Measurements from ENCODE around the gene DLGAP1.

DNA sequence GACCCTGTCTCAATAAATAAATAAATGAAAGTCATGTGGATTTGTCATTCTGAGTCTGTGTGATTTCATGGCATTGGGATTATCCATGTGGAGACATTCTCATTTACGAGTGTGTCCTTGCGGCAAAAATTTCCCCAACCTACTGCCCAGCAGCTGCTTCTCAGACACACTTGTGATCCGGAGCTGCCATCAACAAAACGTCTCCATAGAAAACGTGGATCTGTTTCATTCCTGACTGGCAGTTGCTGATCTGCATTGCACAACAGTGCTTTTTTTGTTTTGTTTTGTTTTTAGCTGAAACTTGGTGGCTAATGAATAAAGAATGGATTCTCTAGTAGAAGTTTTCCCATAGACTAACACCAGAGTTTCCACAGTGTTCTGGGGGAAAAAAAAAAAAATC, 930.4 kb downstream of the DLGAP1 start:
- TF ChIP-seq, protein P1, sequence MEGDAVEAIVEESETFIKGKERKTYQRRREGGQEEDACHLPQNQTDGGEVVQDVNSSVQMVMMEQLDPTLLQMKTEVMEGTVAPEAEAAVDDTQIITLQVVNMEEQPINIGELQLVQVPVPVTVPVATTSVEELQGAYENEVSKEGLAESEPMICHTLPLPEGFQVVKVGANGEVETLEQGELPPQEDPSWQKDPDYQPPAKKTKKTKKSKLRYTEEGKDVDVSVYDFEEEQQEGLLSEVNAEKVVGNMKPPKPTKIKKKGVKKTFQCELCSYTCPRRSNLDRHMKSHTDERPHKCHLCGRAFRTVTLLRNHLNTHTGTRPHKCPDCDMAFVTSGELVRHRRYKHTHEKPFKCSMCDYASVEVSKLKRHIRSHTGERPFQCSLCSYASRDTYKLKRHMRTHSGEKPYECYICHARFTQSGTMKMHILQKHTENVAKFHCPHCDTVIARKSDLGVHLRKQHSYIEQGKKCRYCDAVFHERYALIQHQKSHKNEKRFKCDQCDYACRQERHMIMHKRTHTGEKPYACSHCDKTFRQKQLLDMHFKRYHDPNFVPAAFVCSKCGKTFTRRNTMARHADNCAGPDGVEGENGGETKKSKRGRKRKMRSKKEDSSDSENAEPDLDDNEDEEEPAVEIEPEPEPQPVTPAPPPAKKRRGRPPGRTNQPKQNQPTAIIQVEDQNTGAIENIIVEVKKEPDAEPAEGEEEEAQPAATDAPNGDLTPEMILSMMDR (conservative IDR thresholded peaks at IDR 0.05; ENCODE audit: low read depth in 2 of 2) = no peak
- TF ChIP-seq POLR2AphosphoS5 (IDR thresholded peaks at IDR 0.05; ENCODE audit: low read depth) (no peak), EZH2 (IDR thresholded peaks at IDR 0.05; ENCODE audit: low read depth, unreplicated experiment) (no peak), ETS1 (IDR thresholded peaks at IDR 0.05) (no peak), EZH2phosphoT487 (IDR thresholded peaks at IDR 0.05; ENCODE audit: unreplicated experiment) (no peak), CREB1 (CRISPR knock-in tag; IDR thresholded peaks at IDR 0.05; ENCODE audit: low read depth) (no peak), JUNB (IDR thresholded peaks at IDR 0.05; ENCODE audit: unreplicated experiment) (no peak), NANOG (IDR thresholded peaks at IDR 0.05; ENCODE audit: borderline replicate concordance) (no peak), ZNF331 (CRISPR knock-in tag; IDR thresholded peaks at IDR 0.05; ENCODE audit: low read depth) (no peak)

Measured in GM23338 (cell line).